GM12878 (cell line): ENCODE data around the gene ANKRD34C. TPM values are rescaled to one million over a fixed set of nuclear protein-coding genes. Genes with fewer than 3 reads are reported as not detected.

Source experiments
- ATAC-seq: fragments of 200-7000 bp; cut with Tn5 transposase; 3 replicates; pipeline ENCODE4 v1.9.1; 2020; ENCODE audit warnings: mild to moderate bottlenecking, moderate library complexity
- BruUV-seq: library from RNA; stranded (reverse); fragments of 400-500 nt; replicated peaks from 2 replicates; lab custom pipeline; 2021; lab: Mats Ljungman, UMichigan
- CTCF ChIA-PET: fragments of 300-600 bp; sonication (Branson Sonifier 250); formaldehyde crosslinking; extraction: SDS; loops from one replicate; lab custom pipeline; 2021; ENCODE audit warnings: inconsistent platforms; lab: Yijun Ruan, JAX
- POLR2A ChIA-PET: fragments of 350-600 bp; formaldehyde crosslinking; extraction: SDS; loops from one replicate; lab custom pipeline; 2021; ENCODE audit warnings: inconsistent platforms; lab: Charles Lee
- RAD21 ChIA-PET: fragments of 300-600 bp; sonication (Branson Sonifier 250); formaldehyde crosslinking; loops from one replicate; lab custom pipeline; 2023; ENCODE audit warnings: antibody characterized with exemption; ENCODE audit not compliant: unreplicated experiment; lab: Charles Lee
- SMC1A ChIA-PET: fragments of 300-600 bp; sonication (Branson Sonifier 250); formaldehyde crosslinking; loops from one replicate; lab custom pipeline; 2023; ENCODE audit not compliant: unreplicated experiment, uncharacterized antibody; lab: Charles Lee
- DNase-seq: peaks from one replicate; pipeline ENCODE4 v3.0.0-alpha.2; 2011; ENCODE audit warnings: low read depth, low spot score
- FAIRE-seq: peaks from 3 replicates; lab custom pipeline; 2011; peaks lifted over from hg19 to GRCh38; lab: Jason Lieb, UNC
- H2AFZ ChIP-seq: 2 replicates; pipeline ENCODE4 v1.6.0; 2011; ENCODE audit warnings: low read depth, low read length, control low read depth; ENCODE audit not compliant: control insufficient read depth
- H3K27ac ChIP-seq: 2 replicates; pipeline ENCODE4 v1.5.1; 2011; ENCODE audit warnings: control low read depth; ENCODE audit not compliant: control insufficient read depth, insufficient read depth
- H3K27me3 ChIP-seq, 2 experiments: replicated peaks in 1 of 2; 2 replicates each; pipeline versions ENCODE4 v1.6.0 to v1.6.1; 2011; ENCODE audit warnings: low read length in 1 of 2; ENCODE audit not compliant: control insufficient read depth in 2 of 2, insufficient read depth in 2 of 2
- H3K36me3 ChIP-seq, 2 experiments: 2 replicates each; pipeline ENCODE4 v1.5.1; 2011; ENCODE audit warnings: low read length in 1 of 2; ENCODE audit not compliant: control insufficient read depth in 2 of 2, insufficient read depth in 2 of 2
- H3K4me1 ChIP-seq: 2 replicates; pipeline ENCODE4 v1.6.1; 2011; ENCODE audit warnings: mild to moderate bottlenecking, low read length, moderate library complexity, mixed read lengths; ENCODE audit not compliant: control insufficient read depth, insufficient read depth
- H3K4me2 ChIP-seq: 2 replicates; pipeline ENCODE4 v1.6.0; 2011; ENCODE audit warnings: control low read depth; ENCODE audit not compliant: control insufficient read depth, insufficient read depth
- H3K4me3 ChIP-seq: fragments of 200-600 bp; sonication (generic); 2 replicates; pipeline ENCODE4 v1.5.1; 2016
- H3K79me2 ChIP-seq: 2 replicates; pipeline ENCODE4 v1.6.0; 2011; ENCODE audit warnings: low read length; ENCODE audit not compliant: control insufficient read depth, insufficient read depth
- H3K9ac ChIP-seq: 2 replicates; pipeline ENCODE4 v1.8.0; 2011; ENCODE audit warnings: low read length, control low read depth, mixed read lengths; ENCODE audit not compliant: control insufficient read depth, insufficient read depth
- H3K9me3 ChIP-seq: replicated peaks from 3 replicates; pipeline ENCODE4 v1.5.1; 2011; ENCODE audit warnings: mild to moderate bottlenecking, low read length; ENCODE audit not compliant: control insufficient read depth, insufficient read depth
- H4K20me1 ChIP-seq: 2 replicates; pipeline ENCODE4 v1.6.0; 2011; ENCODE audit not compliant: control insufficient read depth, insufficient read depth
- EZH2 ChIP-seq: IDR thresholded peaks from 2 replicates; pipeline ENCODE4 v1.6.1; 2012; ENCODE audit warnings: low read depth, mild to moderate bottlenecking, control low read depth, inconsistent platforms, low read length, borderline replicate concordance; ENCODE audit not compliant: control insufficient read depth
- HCFC1 ChIP-seq: fragments of 150-350 bp; IDR thresholded peaks from 2 replicates; pipeline ENCODE4 v1.6.1; 2014; ENCODE audit warnings: low read length
- ZZZ3 ChIP-seq: IDR thresholded peaks from 2 replicates; pipeline ENCODE4 v1.6.1; 2011; ENCODE audit warnings: low read depth; ENCODE audit not compliant: control insufficient read depth, insufficient read length
- WGBS: methylation state at CpG from one replicate; pipeline ENCODE4 v1.1.6; 2016; ENCODE audit warnings: low lambda C conversion rate; ENCODE audit not compliant: insufficient replicate concordance, insufficient coverage; ENCODE audit errors: missing lambda C conversion rate; 5-methylcytosine and 5-hydroxymethylcytosine counted together
- in situ Hi-C: fragments of 300-500 bp; cut with MboI; formaldehyde crosslinking; loops from 9 replicates; pipeline ENCODE4 v1.14.3; 2018; ENCODE audit warnings: mixed read lengths
- intact Hi-C: fragments of 100-400 bp; cut with micrococcal nuclease; formaldehyde crosslinking; loops from one replicate; pipeline ENCODE4 v1.14.2; 2022; ENCODE audit not compliant: unreplicated experiment
- polyA plus RNA-seq, 11 experiments: library from polyadenylated mRNA; depleted of rRNA in 4 of 11; unstranded in 6 of 11; stranded (reverse) in 5 of 11; fragments of >200 nt; fragmentation: Nextera tagmentation in 4 of 11; fragmentation: Illumina TruSeq in 1 of 11; extraction: Ambion mirVana in 4 of 11; extraction: Trizol in 1 of 11; gene quantifications; 1 replicate in 1 of 11; 2 replicates in 10 of 11; pipeline versions ENCODE4 v1.2.1 to v1.2.3, GENCODE V29; 2011 to 2016; ENCODE audit warnings: inconsistent platforms in 2 of 11, missing spikeins in 2 of 11, low read depth in 1 of 11
- total RNA-seq, 4 experiments: library from RNA; depleted of rRNA in 3 of 4; stranded (reverse); fragments of >200 nt in 3 of 4; fragmentation: Illumina TruSeq in 1 of 4; extraction: Trizol in 1 of 4; gene quantifications; 2 replicates each; pipeline versions ENCODE4 v1.2.1 to v1.2.3, GENCODE V29; 2013 to 2021
- TF ChIP-seq, protein P1 (sequence below): fragments of 150-350 bp; IDR thresholded peaks from 2 replicates; pipeline ENCODE4 v1.6.1; 2014; ENCODE audit warnings: mild to moderate bottlenecking, low read depth, low read length
- TF ChIP-seq, protein P2 (sequence below): fragments of 450-650 bp; IDR thresholded peaks from 2 replicates; pipeline ENCODE4 v1.6.1; 2018; ENCODE audit warnings: mild to moderate bottlenecking, low read depth, moderate library complexity; ENCODE audit not compliant: partially characterized antibody

Gene ANKRD34C
- total and polyA plus RNA-seq, 10 of the 15 experiments (the other 5 are each of a cell fraction or from before 2014, with no cell fraction given) = 0.01 TPM; not detected in 9

DNA sequence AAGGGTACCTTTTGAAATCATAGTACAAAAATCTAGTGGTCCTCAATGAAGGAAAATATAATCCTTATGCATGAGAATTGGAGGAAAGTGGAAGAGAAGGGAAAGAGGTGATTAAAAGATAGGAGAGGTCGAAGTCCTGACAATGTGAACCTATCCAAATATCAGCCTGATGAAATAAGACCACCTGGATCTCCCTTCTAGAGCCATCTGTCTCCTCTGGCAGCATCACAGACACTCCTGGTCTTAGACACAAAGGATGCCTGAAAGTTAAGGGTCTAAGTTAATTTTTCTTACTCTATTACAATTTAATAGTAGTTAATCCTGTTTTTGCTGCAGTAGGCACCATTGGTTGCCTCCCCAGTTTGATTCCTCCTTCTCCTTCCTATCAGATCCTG is 17.3 kb downstream of the ANKRD34C start:
- ChIA-PET SMC1A (no interaction called here), POLR2A (no interaction called here), CTCF (no interaction called here), RAD21 (no interaction called here)
- FAIRE-seq (no peak), ATAC-seq (no peak), DNase-seq (no peak)
- Histone ChIP-seq H2AFZ (no peak overlapping the region), H3K79me2 (no peaks in the 10 kb centered on the region), H3K27me3 (peaks cover 0 to 8% of the 10 kb centered on the region in 2 experiments; a peak in 1 of 4 replicates), H4K20me1 (no peaks in the 10 kb centered on the region), H3K9ac (no peak overlapping the region), H3K4me3 (no peak overlapping the region), H3K4me1 (no peaks in the 10 kb centered on the region), H3K36me3 (no peaks in the 10 kb centered on the region), H3K27ac (no peak overlapping the region), H3K9me3 (no peaks in the 10 kb centered on the region), H3K4me2 (no peak overlapping the region)
- TF ChIP-seq, protein P1, sequence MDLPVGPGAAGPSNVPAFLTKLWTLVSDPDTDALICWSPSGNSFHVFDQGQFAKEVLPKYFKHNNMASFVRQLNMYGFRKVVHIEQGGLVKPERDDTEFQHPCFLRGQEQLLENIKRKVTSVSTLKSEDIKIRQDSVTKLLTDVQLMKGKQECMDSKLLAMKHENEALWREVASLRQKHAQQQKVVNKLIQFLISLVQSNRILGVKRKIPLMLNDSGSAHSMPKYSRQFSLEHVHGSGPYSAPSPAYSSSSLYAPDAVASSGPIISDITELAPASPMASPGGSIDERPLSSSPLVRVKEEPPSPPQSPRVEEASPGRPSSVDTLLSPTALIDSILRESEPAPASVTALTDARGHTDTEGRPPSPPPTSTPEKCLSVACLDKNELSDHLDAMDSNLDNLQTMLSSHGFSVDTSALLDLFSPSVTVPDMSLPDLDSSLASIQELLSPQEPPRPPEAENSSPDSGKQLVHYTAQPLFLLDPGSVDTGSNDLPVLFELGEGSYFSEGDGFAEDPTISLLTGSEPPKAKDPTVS = no peak
- TF ChIP-seq EZH2 (no peak), HCFC1 (no peak), ZZZ3 (no peak)
- TF ChIP-seq, protein P2, sequence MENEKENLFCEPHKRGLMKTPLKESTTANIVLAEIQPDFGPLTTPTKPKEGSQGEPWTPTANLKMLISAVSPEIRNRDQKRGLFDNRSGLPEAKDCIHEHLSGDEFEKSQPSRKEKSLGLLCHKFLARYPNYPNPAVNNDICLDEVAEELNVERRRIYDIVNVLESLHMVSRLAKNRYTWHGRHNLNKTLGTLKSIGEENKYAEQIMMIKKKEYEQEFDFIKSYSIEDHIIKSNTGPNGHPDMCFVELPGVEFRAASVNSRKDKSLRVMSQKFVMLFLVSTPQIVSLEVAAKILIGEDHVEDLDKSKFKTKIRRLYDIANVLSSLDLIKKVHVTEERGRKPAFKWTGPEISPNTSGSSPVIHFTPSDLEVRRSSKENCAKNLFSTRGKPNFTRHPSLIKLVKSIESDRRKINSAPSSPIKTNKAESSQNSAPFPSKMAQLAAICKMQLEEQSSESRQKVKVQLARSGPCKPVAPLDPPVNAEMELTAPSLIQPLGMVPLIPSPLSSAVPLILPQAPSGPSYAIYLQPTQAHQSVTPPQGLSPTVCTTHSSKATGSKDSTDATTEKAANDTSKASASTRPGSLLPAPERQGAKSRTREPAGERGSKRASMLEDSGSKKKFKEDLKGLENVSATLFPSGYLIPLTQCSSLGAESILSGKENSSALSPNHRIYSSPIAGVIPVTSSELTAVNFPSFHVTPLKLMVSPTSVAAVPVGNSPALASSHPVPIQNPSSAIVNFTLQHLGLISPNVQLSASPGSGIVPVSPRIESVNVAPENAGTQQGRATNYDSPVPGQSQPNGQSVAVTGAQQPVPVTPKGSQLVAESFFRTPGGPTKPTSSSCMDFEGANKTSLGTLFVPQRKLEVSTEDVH = no peak
- 0% methylated on average over 1 of the region's 1 CpG for WGBS
- in situ Hi-C loops (no loop called here), intact Hi-C loops (no loop called here)
- BruUV-seq = no TSS peak
